Measurements from ENCODE around the gene PNPLA1. TPM values are rescaled to one million over a fixed set of nuclear protein-coding genes. Genes with fewer than 3 reads are reported as not detected.

Gene PNPLA1
- total RNA-seq, 1 experiment from 2014 or later, result 0.10 TPM

- ChIA-PET CTCF (no interaction called here), POLR2A (no interaction called here), RAD21 (ENCODE audit: low non-redundant PET in 1 of 2, low total read pairs in 2 of 2, uncharacterized antibody in 2 of 2, unreplicated experiment in 2 of 2) (no interaction called here)
- ATAC-seq, result no peak
- Histone ChIP-seq H3K9ac (ENCODE audit: low read length) (no peak overlapping the region), H4K20me1 (ENCODE audit: insufficient read depth) (no peaks in the 10 kb centered on the region), H3K27ac (ENCODE audit: low read depth, low read length) (no peak overlapping the region), H3K36me3 (ENCODE audit: control insufficient read depth in 1 of 2, insufficient read depth in 2 of 2, low read length in 2 of 2) (no peaks in the 10 kb centered on the region), H2AFZ (ENCODE audit: low read depth, low read length, poor library complexity, severe bottlenecking) (no peak overlapping the region), H3K4me2 (ENCODE audit: low read length) (no peak overlapping the region), H3K79me2 (ENCODE audit: insufficient read depth, low read length) (no peaks in the 10 kb centered on the region), H3K9me2 (ENCODE audit: insufficient read depth) (no peaks in the 10 kb centered on the region), H3K27me3 (ENCODE audit: insufficient read depth, low read length) (0 out of 2 replicates have a peak, but pooled peaks cover 6% of the 10 kb centered on the region), H3K4me3 (replicated peaks in 1 of 2; ENCODE audit: low read depth in 1 of 2, low read length in 2 of 2) (no peak overlapping the region), H3K4me1 (ENCODE audit: control insufficient read depth in 1 of 2, insufficient read depth in 2 of 2, low read length in 2 of 2) (peaks cover 5 to 13% of the 10 kb centered on the region in 2 experiments), H3K9me3 (ENCODE audit: control insufficient read depth in 1 of 2, insufficient read depth in 1 of 2, low read depth in 1 of 2, low read length in 2 of 2) (no peaks in the 10 kb centered on the region)
- TF ChIP-seq ZNF274 (IDR thresholded peaks at IDR 0.05; ENCODE audit: low read depth, low read length), result no peak
- intact Hi-C loops (cut with micrococcal nuclease), result no loop called here
- no peak for DNase-seq (ENCODE audit: low read depth, low spot score)
- no TSS peak for BruUV-seq (replicated peaks)
These were observed 69.3 kb downstream of the PNPLA1 start for GRCh38 chr6:36339146-36339545.

- peaks cover 5 to 13% of the 10 kb centered on the region in 2 experiments for H3K4me1 ChIP-seq (ENCODE audit: control insufficient read depth in 1 of 2, insufficient read depth in 2 of 2, low read length in 2 of 2)
- H3K27ac ChIP-seq (ENCODE audit: low read depth, low read length), result no peak overlapping the region
- no TSS peak for BruUV-seq (replicated peaks)
- H3K79me2 ChIP-seq (ENCODE audit: insufficient read depth, low read length), result no peaks in the 10 kb centered on the region
- no peaks in the 10 kb centered on the region for H4K20me1 ChIP-seq (ENCODE audit: insufficient read depth)
- POLR2A ChIA-PET, result interaction anchor here (1.4 kb wide), 1 partner anchor 18 kb away, joined by 4 read pairs; no protein-coding TSS in a partner anchor
- H3K4me2 ChIP-seq (ENCODE audit: low read length), result peak overlapping the region; percentile 83
- no peak overlapping the region for H3K4me3 ChIP-seq (replicated peaks in 1 of 2; ENCODE audit: low read depth in 1 of 2, low read length in 2 of 2)
- H2AFZ ChIP-seq (ENCODE audit: low read depth, low read length, poor library complexity, severe bottlenecking), result peak overlapping the region; percentile 99
- DNase-seq (ENCODE audit: low read depth, low spot score), result no peak
- H3K9me3 ChIP-seq (ENCODE audit: control insufficient read depth in 1 of 2, insufficient read depth in 1 of 2, low read depth in 1 of 2, low read length in 2 of 2), result no peaks in the 10 kb centered on the region
- H3K9ac ChIP-seq (ENCODE audit: low read length), result peak overlapping the region; percentile 41; the same call in 1 of the 2 replicates
- CTCF ChIA-PET, result interaction anchor here (0.8 to 2.0 kb wide), 9 partner anchors 11 to 419 kb away, joined by 3 to 20 read pairs (median 5); no protein-coding TSS in a partner anchor
- no peak for TF ChIP-seq SP1 (IDR thresholded peaks at IDR 0.05; ENCODE audit: low read depth)
- TF ChIP-seq ZNF274 (IDR thresholded peaks at IDR 0.05; ENCODE audit: low read depth, low read length), result no peak
- no peak for TF ChIP-seq FOSL1 (IDR thresholded peaks at IDR 0.05; ENCODE audit: low read depth)
- no peak for TF ChIP-seq SIN3A (IDR thresholded peaks at IDR 0.05; ENCODE audit: low read depth)
- TF ChIP-seq YY1 (IDR thresholded peaks at IDR 0.05; ENCODE audit: extremely low read depth, insufficient replicate concordance, low read depth, low read length), result no peak
- TF ChIP-seq RAD21 (IDR thresholded peaks at IDR 0.05; ENCODE audit: low read depth), result no peak
- TF ChIP-seq EZH2phosphoT487 (IDR thresholded peaks at IDR 0.05; ENCODE audit: borderline replicate concordance), result no peak
- no peak for TF ChIP-seq ELF1 (IDR thresholded peaks at IDR 0.05; ENCODE audit: borderline replicate concordance, low read depth)
- no peak for TF ChIP-seq CEBPB (IDR thresholded peaks at IDR 0.05; ENCODE audit: low read depth)
- no peak for TF ChIP-seq EZH2 (IDR thresholded peaks at IDR 0.05)
- TF ChIP-seq CBX3 (IDR thresholded peaks at IDR 0.05; ENCODE audit: low read depth), result no peak
- TF ChIP-seq JUND (IDR thresholded peaks at IDR 0.05), result no peak
- TF ChIP-seq, protein P1, sequence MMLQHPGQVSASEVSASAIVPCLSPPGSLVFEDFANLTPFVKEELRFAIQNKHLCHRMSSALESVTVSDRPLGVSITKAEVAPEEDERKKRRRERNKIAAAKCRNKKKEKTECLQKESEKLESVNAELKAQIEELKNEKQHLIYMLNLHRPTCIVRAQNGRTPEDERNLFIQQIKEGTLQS (IDR thresholded peaks at IDR 0.05), result no peak
- no peaks in the 10 kb centered on the region for H3K36me3 ChIP-seq (ENCODE audit: control insufficient read depth in 1 of 2, insufficient read depth in 2 of 2, low read length in 2 of 2)
- RAD21 ChIA-PET (ENCODE audit: low non-redundant PET in 1 of 2, low total read pairs in 2 of 2, uncharacterized antibody in 2 of 2, unreplicated experiment in 2 of 2), result no interaction called here
- intact Hi-C loops (cut with micrococcal nuclease), result no loop called here
- no peaks in the 10 kb centered on the region for H3K9me2 ChIP-seq (ENCODE audit: insufficient read depth)
- ATAC-seq, result peak; percentile 12
- no peaks in the 10 kb centered on the region for H3K27me3 ChIP-seq (ENCODE audit: insufficient read depth, low read length)
These were observed 70.4 kb downstream of the PNPLA1 start for GRCh38 chr6:36340306-36340617.

Measured in HCT116 (cell line).